GM12892 (cell line): ENCODE measurements around the gene NPHP4.
"Not testable (repeated sequence)": the region's sequence is repeated elsewhere in the genome, so short reads cannot be mapped to it uniquely, and the experiment has no call there.

Experiments
- DNase-seq: peaks from one replicate; pipeline ENCODE4 v3.0.0; 2011; ENCODE audit not compliant: insufficient read length
- FAIRE-seq: peaks from 2 replicates; lab custom pipeline; 2011; peaks lifted over from hg19 to GRCh38; lab: Jason Lieb, UNC
- POLR2A ChIP-seq: IDR thresholded peaks from 2 replicates; pipeline ENCODE4 v1.6.1; 2011; ENCODE audit warnings: low read depth, low read length, control low read depth
- POLR2AphosphoS5 ChIP-seq: IDR thresholded peaks from 2 replicates; pipeline ENCODE4 v1.6.1; 2011; ENCODE audit warnings: low read depth, low read length, control low read depth
- TAF1 ChIP-seq: IDR thresholded peaks from 2 replicates; pipeline ENCODE4 v1.6.1; 2011; ENCODE audit warnings: low read depth, mild to moderate bottlenecking, control low read depth, low read length, borderline replicate concordance

NPHP4 gene

GRCh38 chr1:6019166-6019845, 27.1 kb upstream of the NPHP4 start:
- TF ChIP-seq TAF1 (no peak), POLR2A (no peak), POLR2AphosphoS5 (no peak)
- FAIRE-seq (no peak), DNase-seq (no peak)

GRCh38 chr1:6017654-6018053, 25.4 kb upstream of the NPHP4 start:
- FAIRE-seq, DNase-seq: not testable (repeated sequence)

GRCh38 chr1:6016191-6016865, 24.1 kb upstream of the NPHP4 start:
- DNase-seq (no peak), FAIRE-seq (no peak)
- TF ChIP-seq POLR2AphosphoS5, result no peak
- TF ChIP-seq TAF1, result no peak
- TF ChIP-seq POLR2A, result no peak

- FAIRE-seq (no peak), DNase-seq (no peak)
- TF ChIP-seq TAF1, result no peak
- TF ChIP-seq POLR2AphosphoS5, result no peak
- TF ChIP-seq POLR2A, result no peak
These were observed 22.1 kb upstream of the NPHP4 start for GRCh38 chr1:6014130-6014999.

- TF ChIP-seq POLR2A (no peak), POLR2AphosphoS5 (no peak), TAF1 (no peak)
- DNase-seq (no peak), FAIRE-seq (no peak)
These were observed 21.3 kb upstream of the NPHP4 start for GRCh38 chr1:6013491-6013890.

GRCh38 chr1:6012529-6013318, 20.5 kb upstream of the NPHP4 start:
- FAIRE-seq, result no peak
- DNase-seq, result no peak
- no peak for TF ChIP-seq POLR2AphosphoS5
- no peak for TF ChIP-seq POLR2A
- no peak for TF ChIP-seq TAF1

- no peak for FAIRE-seq
These were observed 19.7 kb upstream of the NPHP4 start for GRCh38 chr1:6011946-6012258.

GRCh38 chr1:6011161-6011945, 19.1 kb upstream of the NPHP4 start:
- DNase-seq (no peak), FAIRE-seq (no peak)
- no peak for TF ChIP-seq POLR2A
- TF ChIP-seq TAF1, result no peak
- TF ChIP-seq POLR2AphosphoS5, result no peak

More at GRCh38 chr1:6011946-6012258, 19.7 kb upstream of the NPHP4 start:
- TF ChIP-seq POLR2A, result no peak
- no peak for TF ChIP-seq TAF1
- no peak for TF ChIP-seq POLR2AphosphoS5
- DNase-seq, result no peak

- no peak for TF ChIP-seq POLR2A
- no peak for TF ChIP-seq TAF1
- TF ChIP-seq POLR2AphosphoS5, result no peak
- no peak for DNase-seq
- no peak for FAIRE-seq
These were observed 18.3 kb upstream of the NPHP4 start for GRCh38 chr1:6010554-6010953.

- DNase-seq (no peak), FAIRE-seq (no peak)
- no peak for TF ChIP-seq POLR2AphosphoS5
- TF ChIP-seq TAF1, result no peak
- TF ChIP-seq POLR2A, result no peak
These were observed 17.2 kb upstream of the NPHP4 start for GRCh38 chr1:6009120-6010040.

- FAIRE-seq, result no peak
- TF ChIP-seq TAF1 (no peak), POLR2AphosphoS5 (no peak), POLR2A (no peak)
- DNase-seq, result no peak
These were observed 16.5 kb upstream of the NPHP4 start for GRCh38 chr1:6008696-6009095.
